ENCODE data around the gene FTO. TPM values are rescaled to one million over a fixed set of nuclear protein-coding genes. Genes with fewer than 3 reads are reported as not detected.

Gene FTO
- polyA plus RNA-seq, 3 donors, result 16.8 to 51.0 (median 37.7) TPM

GRCh38 chr16:54197758-54198157, 493.8 kb downstream of the FTO start:
- H3K9me3 ChIP-seq (replicated peaks in 1 of 2; ENCODE audit: control insufficient read depth in 1 of 2, insufficient read depth in 1 of 2, low read length in 2 of 2), result no peaks in the 10 kb centered on the region
- H3K4me2 ChIP-seq (replicated peaks; ENCODE audit: extremely low read depth, low read length, poor library complexity, severe bottlenecking), result no peak overlapping the region
- H3K79me2 ChIP-seq (ENCODE audit: insufficient read depth, low read length), result no peaks in the 10 kb centered on the region
- DNase-seq, result no peak
- TF ChIP-seq CTCF (IDR thresholded peaks at IDR 0.05), result no peak
- no peaks in the 10 kb centered on the region for H3K27me3 ChIP-seq (ENCODE audit: control insufficient read depth in 2 of 2, insufficient read depth in 2 of 2, low read length in 2 of 2)
- H3K4me3 ChIP-seq (replicated peaks in 1 of 3; ENCODE audit: low read depth in 2 of 3, low read length in 3 of 3), result no peak overlapping the region
- Mint-ChIP-seq H3K9me3 (peaks cover 0 to 6% (median 4%) of the 10 kb centered on the region in 7 donors), H3K4me1 (peaks cover 9% of the 10 kb centered on the region), H3K27me3 (ENCODE audit: low read depth in 3 of 3) (peaks cover 3 to 5% (median 4%) of the 10 kb centered on the region in 3 donors), H3K27ac (no peak overlapping the region), H3K36me3 (no peaks in the 10 kb centered on the region), H3K4me3 (no peak overlapping the region)
- H3K9ac ChIP-seq (ENCODE audit: insufficient read depth, low read length, poor library complexity, severe bottlenecking), result no peak overlapping the region
- H4K20me1 ChIP-seq (ENCODE audit: insufficient read depth, low read length), result no peaks in the 10 kb centered on the region
- H2AFZ ChIP-seq (ENCODE audit: insufficient read depth, low read depth, low read length, poor library complexity, severe bottlenecking), result no peak overlapping the region
- peaks cover 0 to 3% of the 10 kb centered on the region in 2 donors for H3K4me1 ChIP-seq (ENCODE audit: control insufficient read depth in 1 of 2, insufficient read depth in 2 of 2, low read length in 2 of 2)
- 100% methylated on average over 1 of the region's 5 CpGs for WGBS (ENCODE audit: insufficient coverage)
- H3K36me3 ChIP-seq (replicated peaks in 1 of 2; ENCODE audit: control insufficient read depth in 1 of 2, insufficient read depth in 2 of 2, low read length in 2 of 2), result no peaks in the 10 kb centered on the region
- no peak overlapping the region for H3K27ac ChIP-seq (ENCODE audit: low read depth in 1 of 2, low read length in 2 of 2)
- intact Hi-C loops (cut with micrococcal nuclease), result no loop called here

- Histone ChIP-seq H3K4me1 (ENCODE audit: control insufficient read depth in 1 of 2, insufficient read depth in 2 of 2, low read length in 2 of 2) (no peaks in the 10 kb centered on the region), H3K9me3 (replicated peaks in 1 of 2; ENCODE audit: control insufficient read depth in 1 of 2, insufficient read depth in 1 of 2, low read length in 2 of 2) (no peaks in the 10 kb centered on the region), H3K9ac (ENCODE audit: insufficient read depth, low read length, poor library complexity, severe bottlenecking) (no peak overlapping the region), H2AFZ (ENCODE audit: insufficient read depth, low read depth, low read length, poor library complexity, severe bottlenecking) (no peak overlapping the region), H3K36me3 (replicated peaks in 1 of 2; ENCODE audit: control insufficient read depth in 1 of 2, insufficient read depth in 2 of 2, low read length in 2 of 2) (no peaks in the 10 kb centered on the region), H4K20me1 (ENCODE audit: insufficient read depth, low read length) (no peaks in the 10 kb centered on the region), H3K79me2 (ENCODE audit: insufficient read depth, low read length) (no peaks in the 10 kb centered on the region), H3K27me3 (ENCODE audit: control insufficient read depth in 2 of 2, insufficient read depth in 2 of 2, low read length in 2 of 2) (no peaks in the 10 kb centered on the region), H3K4me3 (replicated peaks in 1 of 3; ENCODE audit: low read depth in 2 of 3, low read length in 3 of 3) (no peak overlapping the region), H3K27ac (ENCODE audit: low read depth in 1 of 2, low read length in 2 of 2) (no peak overlapping the region), H3K4me2 (replicated peaks; ENCODE audit: extremely low read depth, low read length, poor library complexity, severe bottlenecking) (no peak overlapping the region)
- no peak for DNase-seq
- H3K36me3 Mint-ChIP-seq, result no peaks in the 10 kb centered on the region
- WGBS (ENCODE audit: insufficient coverage), result 89% methylated on average over 9 of the region's 19 CpGs
- H3K27me3 Mint-ChIP-seq (ENCODE audit: low read depth in 3 of 3), result peaks cover 0 to 2% (median 1%) of the 10 kb centered on the region in 3 donors
- H3K9me3 Mint-ChIP-seq, result peaks cover 0 to 6% (median 4%) of the 10 kb centered on the region in 7 donors
- no peak overlapping the region for H3K27ac Mint-ChIP-seq
- intact Hi-C loops (cut with micrococcal nuclease), result no loop called here
- H3K4me1 Mint-ChIP-seq, result no peaks in the 10 kb centered on the region
- no peak overlapping the region for H3K4me3 Mint-ChIP-seq
- TF ChIP-seq CTCF (IDR thresholded peaks at IDR 0.05), result no peak
Observed at GRCh38 chr16:54199487-54200160, 495.7 kb downstream of the FTO start.

All from CD14-positive monocyte (primary cell).